ENCODE results near the gene MPPED1. TPM values are rescaled to one million over a fixed set of nuclear protein-coding genes. Genes with fewer than 3 reads are reported as not detected.

MPPED1 gene
- total RNA-seq, 2 donors from 2014 or later: not detected

DNA sequence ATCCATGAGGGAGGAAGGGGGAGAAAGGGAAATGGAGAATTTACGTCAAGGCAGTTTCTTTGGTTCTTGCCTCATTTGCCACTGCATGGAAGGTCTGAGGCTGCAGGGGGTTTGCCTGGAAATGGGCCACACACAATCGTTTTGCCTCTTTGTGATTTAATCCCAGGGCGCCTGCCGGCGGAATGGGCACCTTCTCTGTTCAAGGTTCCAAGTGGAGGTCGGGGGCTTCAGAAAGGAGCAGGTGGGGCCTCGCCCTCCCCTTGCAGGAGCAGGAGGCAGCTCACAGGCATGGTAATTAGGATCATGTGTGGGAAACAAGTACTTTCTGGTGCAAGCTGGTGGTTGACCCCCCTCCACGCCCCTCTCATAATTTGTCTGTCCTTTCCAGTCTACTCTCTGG lies 29.9 kb downstream of the MPPED1 start:
- WGBS, 2 donors: 54 to 57% methylated on average over 6 to 8 of the region's 8 CpGs
- TF ChIP-seq POLR2A (IDR thresholded peaks at IDR 0.05): no peak
- TF ChIP-seq, protein P1, sequence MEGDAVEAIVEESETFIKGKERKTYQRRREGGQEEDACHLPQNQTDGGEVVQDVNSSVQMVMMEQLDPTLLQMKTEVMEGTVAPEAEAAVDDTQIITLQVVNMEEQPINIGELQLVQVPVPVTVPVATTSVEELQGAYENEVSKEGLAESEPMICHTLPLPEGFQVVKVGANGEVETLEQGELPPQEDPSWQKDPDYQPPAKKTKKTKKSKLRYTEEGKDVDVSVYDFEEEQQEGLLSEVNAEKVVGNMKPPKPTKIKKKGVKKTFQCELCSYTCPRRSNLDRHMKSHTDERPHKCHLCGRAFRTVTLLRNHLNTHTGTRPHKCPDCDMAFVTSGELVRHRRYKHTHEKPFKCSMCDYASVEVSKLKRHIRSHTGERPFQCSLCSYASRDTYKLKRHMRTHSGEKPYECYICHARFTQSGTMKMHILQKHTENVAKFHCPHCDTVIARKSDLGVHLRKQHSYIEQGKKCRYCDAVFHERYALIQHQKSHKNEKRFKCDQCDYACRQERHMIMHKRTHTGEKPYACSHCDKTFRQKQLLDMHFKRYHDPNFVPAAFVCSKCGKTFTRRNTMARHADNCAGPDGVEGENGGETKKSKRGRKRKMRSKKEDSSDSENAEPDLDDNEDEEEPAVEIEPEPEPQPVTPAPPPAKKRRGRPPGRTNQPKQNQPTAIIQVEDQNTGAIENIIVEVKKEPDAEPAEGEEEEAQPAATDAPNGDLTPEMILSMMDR (IDR thresholded peaks at IDR 0.05): no peak
- H3K9me3 ChIP-seq: no peaks in the 10 kb centered on the region
- H3K27ac ChIP-seq: no peak overlapping the region
- no peak overlapping the region for H3K4me3 ChIP-seq
- no peaks in the 10 kb centered on the region for H3K36me3 ChIP-seq (replicated peaks in 1 of 2; ENCODE audit: insufficient read depth in 1 of 2, low read depth in 2 of 2)
- ATAC-seq (no peak), DNase-seq (no peak)
- no peaks in the 10 kb centered on the region for H3K27me3 ChIP-seq
- intact Hi-C loops (cut with DNase I): no loop called here
- H3K4me1 ChIP-seq: peaks cover 1% of the 10 kb centered on the region

DNA sequence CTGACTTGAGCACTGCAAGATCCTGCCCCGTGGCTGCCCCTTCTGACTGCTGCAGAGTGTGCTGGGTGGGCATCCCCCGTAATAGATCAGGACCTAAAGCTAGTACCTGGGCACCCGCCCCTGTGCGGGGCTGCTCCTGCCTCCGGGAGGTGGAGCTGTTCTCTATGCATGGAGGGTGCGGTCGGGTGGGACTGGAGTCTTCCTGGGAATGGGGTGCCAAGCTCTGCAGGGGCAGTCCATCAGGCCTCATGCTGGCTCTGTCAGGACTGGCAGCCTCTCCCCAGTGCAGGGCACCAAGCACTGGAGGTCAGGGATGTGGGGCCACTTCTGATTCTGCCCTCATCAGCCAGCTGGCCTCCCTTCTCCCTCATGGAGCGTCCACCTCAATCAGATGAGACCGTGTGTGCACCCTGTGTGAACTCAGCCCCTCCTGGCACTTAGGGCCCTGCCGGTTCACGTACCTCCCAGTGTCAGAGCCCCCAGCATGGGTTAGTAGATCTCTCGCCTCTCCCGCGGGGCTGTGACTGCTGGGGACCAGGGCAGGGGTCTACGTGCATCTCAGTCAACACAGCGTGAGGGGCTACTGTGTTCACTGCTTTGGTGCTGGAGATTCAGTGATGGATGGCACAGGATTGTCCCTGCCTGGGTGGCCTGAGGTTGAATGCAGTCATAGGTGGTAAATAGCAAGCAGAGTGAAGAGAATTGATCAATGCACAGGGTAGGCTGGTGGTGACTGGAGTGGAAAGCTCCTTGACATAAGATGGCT lies 30.8 kb downstream of the MPPED1 start:
- no peak overlapping the region for H3K4me3 ChIP-seq
- no peak for TF ChIP-seq POLR2A (IDR thresholded peaks at IDR 0.05)
- TF ChIP-seq, protein P1 (IDR thresholded peaks at IDR 0.05): no peak
- ATAC-seq: no peak
- WGBS, 2 donors: 65 to 68% methylated on average over 13 to 16 of the region's 16 CpGs
- no peaks in the 10 kb centered on the region for H3K9me3 ChIP-seq
- intact Hi-C loops (cut with DNase I): no loop called here
- H3K27me3 ChIP-seq: no peaks in the 10 kb centered on the region
- no peak for DNase-seq
- no peaks in the 10 kb centered on the region for H3K4me1 ChIP-seq
- H3K27ac ChIP-seq: no peak overlapping the region
- no peaks in the 10 kb centered on the region for H3K36me3 ChIP-seq (replicated peaks in 1 of 2; ENCODE audit: insufficient read depth in 1 of 2, low read depth in 2 of 2)

DNA sequence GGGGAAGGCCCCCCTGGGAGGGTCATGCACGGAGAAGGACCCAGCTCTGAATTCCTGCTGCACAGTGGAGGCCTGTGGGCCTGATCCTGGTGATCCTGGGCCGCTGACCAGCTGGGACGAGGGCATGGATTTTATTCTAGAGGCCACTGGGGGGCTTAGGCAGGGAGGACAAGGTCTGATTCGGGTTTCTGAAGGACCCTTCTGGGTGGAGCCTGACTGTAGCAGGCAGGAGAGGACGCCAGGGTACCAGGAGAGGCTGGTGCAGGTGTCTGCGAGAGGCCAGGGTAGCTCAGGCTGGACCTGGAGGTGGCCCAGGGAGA lies 31.3 kb downstream of the MPPED1 start:
- Histone ChIP-seq H3K9me3 (no peaks in the 10 kb centered on the region), H3K36me3 (replicated peaks in 1 of 2; ENCODE audit: insufficient read depth in 1 of 2, low read depth in 2 of 2) (no peaks in the 10 kb centered on the region), H3K27ac (no peak overlapping the region), H3K4me1 (no peaks in the 10 kb centered on the region), H3K4me3 (no peak overlapping the region), H3K27me3 (no peaks in the 10 kb centered on the region)
- TF ChIP-seq POLR2A (IDR thresholded peaks at IDR 0.05): no peak
- TF ChIP-seq, protein P1 (IDR thresholded peaks at IDR 0.05): no peak
- DNase-seq (no peak), ATAC-seq (no peak)
- intact Hi-C loops (cut with DNase I): no loop called here
- 61 to 66% methylated on average over 3 to 6 of the region's 6 CpGs for WGBS, 2 donors

DNA sequence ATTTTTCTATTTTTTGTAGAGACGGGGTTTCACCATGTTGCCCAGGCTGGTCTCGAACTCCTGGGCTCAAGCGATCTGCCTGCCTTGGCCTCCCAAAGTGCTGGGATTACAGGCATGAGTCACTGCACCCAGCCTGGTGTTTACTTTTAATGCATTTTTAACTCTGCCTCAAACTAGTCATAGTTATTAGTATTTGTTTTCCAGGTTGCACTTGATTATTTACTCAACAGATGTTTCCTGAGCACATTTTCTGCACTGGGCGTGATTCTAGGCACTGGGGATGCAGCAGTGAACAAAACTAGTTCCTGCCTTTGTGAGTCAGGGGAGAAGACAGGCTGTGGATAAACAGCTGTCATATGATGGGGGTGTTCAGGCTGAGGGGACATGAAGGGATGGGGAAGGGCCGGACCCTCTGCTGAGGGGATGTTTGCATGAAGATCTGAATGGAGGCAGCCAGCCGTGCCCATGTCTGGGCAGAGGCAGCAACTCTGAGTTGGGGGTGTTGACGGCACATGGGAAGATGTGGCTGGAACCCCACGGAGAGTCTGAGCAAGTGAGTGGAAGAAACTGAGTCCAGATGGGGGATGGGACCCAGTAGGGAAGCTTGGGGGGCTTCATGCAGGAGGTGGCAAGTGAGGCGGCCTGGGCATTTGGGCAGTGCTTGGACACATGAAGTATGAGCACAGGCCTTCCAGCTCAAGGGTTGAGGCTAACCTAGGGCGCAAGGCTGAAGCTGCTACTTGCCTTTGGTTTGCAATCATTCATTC lies 34.4 kb downstream of the MPPED1 start:
- no peaks in the 10 kb centered on the region for H3K27me3 ChIP-seq
- H3K27ac ChIP-seq: no peak overlapping the region
- ATAC-seq (no peak), DNase-seq (no peak)
- H3K4me3 ChIP-seq: no peak overlapping the region
- TF ChIP-seq POLR2A (IDR thresholded peaks at IDR 0.05): no peak
- TF ChIP-seq, protein P1 (IDR thresholded peaks at IDR 0.05): no peak
- no peaks in the 10 kb centered on the region for H3K9me3 ChIP-seq
- H3K36me3 ChIP-seq (replicated peaks in 1 of 2; ENCODE audit: insufficient read depth in 1 of 2, low read depth in 2 of 2): no peaks in the 10 kb centered on the region
- H3K4me1 ChIP-seq: no peaks in the 10 kb centered on the region
- intact Hi-C loops (cut with DNase I): no loop called here
- 68 to 70% methylated on average over 9 to 10 of the region's 10 CpGs for WGBS, 2 donors

Measured in body of pancreas (tissue), 4 donors.